Chondrocyte (in vitro differentiated cells): ENCODE results near the gene PTGIS. TPM values are rescaled to one million over a fixed set of nuclear protein-coding genes. Genes with fewer than 3 reads are reported as not detected.
A peak's percentile ranks its signal among the peaks of the same experiment; 100 is the strongest.

Source experiments
- DNase-seq: peaks from one replicate; pipeline ENCODE4 v3.0.0; 2021; ENCODE audit warnings: mixed read lengths, low spot score
- H3K27ac Mint-ChIP-seq: one replicate; pipeline ENCODE4 v1.8.0; 2021; ENCODE audit warnings: mild to moderate bottlenecking, moderate library complexity, mixed read lengths; ENCODE audit not compliant: unreplicated experiment
- H3K27me3 Mint-ChIP-seq: 2 replicates; pipeline ENCODE4 v1.8.0; 2021; ENCODE audit warnings: low read depth, mixed read lengths
- H3K36me3 Mint-ChIP-seq: 2 replicates; pipeline ENCODE4 v1.8.0; 2021; ENCODE audit warnings: low read depth, mixed read lengths
- H3K4me1 Mint-ChIP-seq: 2 replicates; pipeline ENCODE4 v1.8.0; 2021; ENCODE audit warnings: low read depth, mild to moderate bottlenecking, mixed read lengths
- H3K4me3 Mint-ChIP-seq: one replicate; pipeline ENCODE4 v1.8.0; 2021; ENCODE audit warnings: mild to moderate bottlenecking, moderate library complexity, mixed read lengths; ENCODE audit not compliant: unreplicated experiment
- H3K9me3 Mint-ChIP-seq: 2 replicates; pipeline ENCODE4 v1.8.0; 2021; ENCODE audit warnings: low read depth, mixed read lengths
- CTCF ChIP-seq: fragments of 200-600 bp; sonication (generic); IDR thresholded peaks from 2 replicates; pipeline ENCODE4 v1.5.0; 2021; ENCODE audit warnings: antibody characterized with exemption, mild to moderate bottlenecking, moderate library complexity
- total RNA-seq: library from RNA; stranded (reverse); gene quantifications from 3 replicates; pipeline ENCODE4 v1.2.1, GENCODE V29; 2021

The PTGIS gene
- total RNA-seq, 1 donor from 2014 or later: 91.5 TPM

- Mint-ChIP-seq H3K4me1 (peaks cover 9% of the 10 kb centered on the region), H3K27me3 (no peaks in the 10 kb centered on the region), H3K9me3 (peaks cover 4% of the 10 kb centered on the region), H3K27ac (no peak overlapping the region), H3K4me3 (no peak overlapping the region), H3K36me3 (peaks cover 24% of the 10 kb centered on the region)
- peak; percentile 19 for DNase-seq
- TF ChIP-seq CTCF: no peak
Measured at GRCh38 chr20:49549801-49550551, 18.0 kb downstream of the PTGIS start.

DNA sequence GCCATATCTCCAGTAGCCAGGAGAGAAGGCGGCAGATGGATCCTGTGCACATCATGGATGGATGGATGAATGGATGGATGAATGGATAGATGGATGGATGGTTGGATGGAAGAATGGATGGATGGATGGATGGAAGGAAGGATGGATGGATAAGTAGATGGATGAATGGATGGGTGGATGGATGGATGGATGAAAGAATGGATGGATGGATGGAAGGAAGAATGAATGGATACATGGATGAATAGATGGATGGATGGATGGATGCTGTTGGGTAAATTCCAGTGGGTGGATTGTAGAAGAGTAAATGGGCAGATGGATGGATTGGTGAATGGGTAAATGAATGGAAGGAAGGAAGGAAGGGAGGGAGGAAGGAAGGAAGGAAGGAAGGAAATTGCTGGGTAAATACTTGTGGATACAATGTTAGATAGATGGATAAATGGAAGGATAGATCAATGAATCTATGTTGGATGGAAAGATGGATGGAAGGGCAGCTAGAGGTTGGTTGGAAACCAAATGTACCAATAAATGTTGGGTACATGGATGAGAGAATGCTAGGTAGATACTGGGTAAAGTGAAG lies 19.5 kb downstream of the PTGIS start:
- Mint-ChIP-seq H3K27ac (no peak overlapping the region), H3K9me3 (peaks cover 4% of the 10 kb centered on the region), H3K4me3 (no peak overlapping the region), H3K4me1 (no peaks in the 10 kb centered on the region), H3K36me3 (peaks cover 34% of the 10 kb centered on the region), H3K27me3 (no peaks in the 10 kb centered on the region)
- DNase-seq: no peak
- no peak for TF ChIP-seq CTCF

GRCh38 chr20:49545572-49545971 lies 22.4 kb downstream of the PTGIS start:
- H3K27ac Mint-ChIP-seq: no peak overlapping the region
- H3K27me3 Mint-ChIP-seq: no peaks in the 10 kb centered on the region
- H3K36me3 Mint-ChIP-seq: peaks cover 44% of the 10 kb centered on the region
- peak; percentile 46 for TF ChIP-seq CTCF
- peaks cover 4% of the 10 kb centered on the region for H3K9me3 Mint-ChIP-seq
- H3K4me3 Mint-ChIP-seq: no peak overlapping the region
- peaks cover 3% of the 10 kb centered on the region for H3K4me1 Mint-ChIP-seq
- no peak for DNase-seq

DNA sequence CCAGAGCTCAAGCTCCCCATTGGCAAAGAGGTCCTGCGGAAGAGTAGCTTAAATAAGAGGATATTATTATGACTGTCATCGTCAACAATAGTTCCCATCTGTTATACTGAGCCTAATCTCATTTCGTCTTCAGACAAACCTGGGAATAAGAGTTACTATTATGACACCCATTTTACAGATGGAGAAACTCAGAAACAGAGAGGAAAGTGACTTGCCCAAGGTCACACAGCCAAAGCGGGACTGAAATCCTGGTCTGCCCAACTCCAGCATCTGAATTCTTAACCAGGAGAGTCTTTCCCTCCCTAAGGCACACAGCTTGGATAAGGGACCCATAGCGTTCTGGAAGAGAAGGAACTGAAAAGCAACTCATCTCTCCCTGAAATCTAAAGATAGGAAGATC lies 23.4 kb downstream of the PTGIS start:
- Mint-ChIP-seq H3K4me1 (peaks cover 3% of the 10 kb centered on the region), H3K36me3 (peaks cover 54% of the 10 kb centered on the region), H3K4me3 (no peak overlapping the region), H3K27ac (no peak overlapping the region), H3K27me3 (no peaks in the 10 kb centered on the region), H3K9me3 (peaks cover 4% of the 10 kb centered on the region)
- no peak for TF ChIP-seq CTCF
- no peak for DNase-seq

GRCh38 chr20:49543858-49544437 lies 24.0 kb downstream of the PTGIS start:
- no peaks in the 10 kb centered on the region for H3K27me3 Mint-ChIP-seq

More at GRCh38 chr20:49543858-49544437, 24.0 kb downstream of the PTGIS start:
- Mint-ChIP-seq H3K9me3 (peaks cover 7% of the 10 kb centered on the region), H3K4me3 (no peak overlapping the region), H3K36me3 (peaks cover 58% of the 10 kb centered on the region), H3K4me1 (peaks cover 3% of the 10 kb centered on the region), H3K27ac (no peak overlapping the region)
- no peak for TF ChIP-seq CTCF
- DNase-seq: no peak
